SK-N-SH treated with all-trans-retinoic acid at 6 μM for 48 hours (cell line): ENCODE data around the gene ART1.

ENCODE experiments used
- ARNTL ChIP-seq: fragments of 450-650 bp; formaldehyde crosslinking; IDR thresholded peaks from 2 replicates; pipeline ENCODE4 v1.5.0; 2020; ENCODE audit warnings: low read depth, mild to moderate bottlenecking, moderate library complexity, borderline replicate concordance
- CREB5 ChIP-seq: fragments of 250-450 bp; sonication (Bioruptor Pico); IDR thresholded peaks from 2 replicates; pipeline ENCODE4 v1.5.1; 2020; ENCODE audit warnings: low read depth, mild to moderate bottlenecking, moderate library complexity
- ISL1 ChIP-seq: fragments of 250-450 bp; sonication (Bioruptor Pico); IDR thresholded peaks from 2 replicates; pipeline ENCODE4 v2.1.2; 2022; ENCODE audit warnings: mild to moderate bottlenecking, moderate library complexity
- OSR1 ChIP-seq: fragments of 250-450 bp; sonication (Bioruptor Pico); IDR thresholded peaks from 2 replicates; pipeline ENCODE4 v1.8.0; 2022; ENCODE audit warnings: moderate library complexity, mild to moderate bottlenecking, inconsistent platforms
- PATZ1 ChIP-seq: fragments of 250-450 bp; sonication (Bioruptor Pico); IDR thresholded peaks from 2 replicates; pipeline ENCODE4 v1.8.0; 2020; ENCODE audit warnings: mild to moderate bottlenecking, moderate library complexity, borderline replicate concordance
- RARB ChIP-seq: fragments of 250-450 bp; sonication (Bioruptor Pico); IDR thresholded peaks from 2 replicates; pipeline ENCODE4 v1.8.0; 2021; ENCODE audit warnings: mild to moderate bottlenecking, moderate library complexity
- SNAI2 ChIP-seq: fragments of 250-450 bp; sonication (Bioruptor Pico); IDR thresholded peaks from 2 replicates; pipeline ENCODE4 v1.5.0; 2020; ENCODE audit warnings: mild to moderate bottlenecking, moderate library complexity
- TOX ChIP-seq: fragments of 250-450 bp; sonication (Bioruptor Pico); IDR thresholded peaks from 2 replicates; pipeline ENCODE4 v1.8.0; 2021; ENCODE audit warnings: mild to moderate bottlenecking, moderate library complexity, borderline replicate concordance
- ZNF565 ChIP-seq: fragments of 450-650 bp; formaldehyde crosslinking; conservative IDR thresholded peaks from 2 replicates; pipeline ENCODE4 v1.5.0; 2020; ENCODE audit warnings: low read depth, mild to moderate bottlenecking, moderate library complexity

GRCh38 chr11:3635641-3636375 is 9.1 kb upstream of the ART1 start:
- TF ChIP-seq ARNTL (CRISPR knock-in tag), result no peak
- no peak for TF ChIP-seq PATZ1
- no peak for TF ChIP-seq RARB (CRISPR knock-in tag)
- TF ChIP-seq SNAI2 (CRISPR knock-in tag), result no peak
- TF ChIP-seq OSR1 (CRISPR knock-in tag), result no peak
- TF ChIP-seq TOX (CRISPR knock-in tag), result no peak
- no peak for TF ChIP-seq CREB5
- TF ChIP-seq ZNF565 (CRISPR knock-in tag), result no peak
- no peak for TF ChIP-seq ISL1 (CRISPR knock-in tag)
